ENCODE results near the gene AP3S1.

GRCh38 chr5:115842089-115842935 lies 577 bp downstream of the AP3S1 start:
- TF ChIP-seq, protein P1, sequence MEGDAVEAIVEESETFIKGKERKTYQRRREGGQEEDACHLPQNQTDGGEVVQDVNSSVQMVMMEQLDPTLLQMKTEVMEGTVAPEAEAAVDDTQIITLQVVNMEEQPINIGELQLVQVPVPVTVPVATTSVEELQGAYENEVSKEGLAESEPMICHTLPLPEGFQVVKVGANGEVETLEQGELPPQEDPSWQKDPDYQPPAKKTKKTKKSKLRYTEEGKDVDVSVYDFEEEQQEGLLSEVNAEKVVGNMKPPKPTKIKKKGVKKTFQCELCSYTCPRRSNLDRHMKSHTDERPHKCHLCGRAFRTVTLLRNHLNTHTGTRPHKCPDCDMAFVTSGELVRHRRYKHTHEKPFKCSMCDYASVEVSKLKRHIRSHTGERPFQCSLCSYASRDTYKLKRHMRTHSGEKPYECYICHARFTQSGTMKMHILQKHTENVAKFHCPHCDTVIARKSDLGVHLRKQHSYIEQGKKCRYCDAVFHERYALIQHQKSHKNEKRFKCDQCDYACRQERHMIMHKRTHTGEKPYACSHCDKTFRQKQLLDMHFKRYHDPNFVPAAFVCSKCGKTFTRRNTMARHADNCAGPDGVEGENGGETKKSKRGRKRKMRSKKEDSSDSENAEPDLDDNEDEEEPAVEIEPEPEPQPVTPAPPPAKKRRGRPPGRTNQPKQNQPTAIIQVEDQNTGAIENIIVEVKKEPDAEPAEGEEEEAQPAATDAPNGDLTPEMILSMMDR (IDR thresholded peaks at IDR 0.05) = peak in 3 of 4 donors; percentile 9 to 28 (median 25)
- TF ChIP-seq POLR2A (IDR thresholded peaks at IDR 0.05) = no peak

All from right lobe of liver (tissue), 4 donors.